Endothelial cell of umbilical vein (primary cell): Measurements from ENCODE around the gene TBC1D24. TPM values are rescaled to one million over a fixed set of nuclear protein-coding genes. Genes with fewer than 3 reads are reported as not detected.
A peak's percentile ranks its signal among the peaks of the same experiment; 100 is the strongest.

Experiments used
- Bru-seq: library from RNA; stranded (reverse); fragments of 400-500 nt; gene quantifications from one replicate; lab custom pipeline; 2021; lab: Mats Ljungman, UMichigan
- BruChase-seq, 2 experiments: library from RNA; stranded (reverse); fragments of 400-500 nt; gene quantifications; one replicate each; lab custom pipeline; 2021; lab: Mats Ljungman, UMichigan
- BruUV-seq: library from RNA; stranded (reverse); fragments of 400-500 nt; replicated peaks from 2 replicates; lab custom pipeline; 2021; lab: Mats Ljungman, UMichigan
- CTCF ChIA-PET: fragments of 300-600, 350-600 bp; sonication (Branson Sonifier 250); formaldehyde crosslinking; loops from one replicate; lab custom pipeline; 2021; ENCODE audit warnings: antibody characterized with exemption, inconsistent platforms; lab: Charles Lee
- POLR2A ChIA-PET: fragments of 300-600, 350-600 bp; sonication (Branson Sonifier 250); formaldehyde crosslinking; loops from one replicate; lab custom pipeline; 2021; ENCODE audit warnings: antibody characterized with exemption, inconsistent platforms; lab: Charles Lee
- DNase-seq: peaks from one replicate; pipeline ENCODE4 v3.0.0-alpha.2; 2011; ENCODE audit warnings: low read depth, low spot score
- FAIRE-seq: peaks from 2 replicates; lab custom pipeline; 2011; peaks lifted over from hg19 to GRCh38; lab: Jason Lieb, UNC
- H2AFZ ChIP-seq: 2 replicates; pipeline ENCODE4 v1.6.0; 2012; ENCODE audit warnings: low read depth, low read length, control low read depth, inconsistent platforms
- H3K27ac ChIP-seq: 2 replicates; pipeline ENCODE4 v1.5.1; 2011; ENCODE audit warnings: low read depth, mild to moderate bottlenecking, control low read depth, low read length, moderate library complexity; ENCODE audit not compliant: insufficient read depth
- H3K27me3 ChIP-seq, 2 experiments: 2 replicates each; pipeline versions ENCODE4 v1.6.0 to v1.6.1; 2011; ENCODE audit warnings: low read length in 2 of 2, mixed read lengths in 1 of 2; ENCODE audit not compliant: control insufficient read depth in 2 of 2, insufficient read depth in 2 of 2
- H3K36me3 ChIP-seq, 2 experiments: 2 replicates in 1 of 2; 3 replicates in 1 of 2; pipeline ENCODE4 v1.5.1; 2011; ENCODE audit warnings: low read length in 2 of 2, mild to moderate bottlenecking in 1 of 2, moderate library complexity in 1 of 2; ENCODE audit not compliant: control insufficient read depth in 2 of 2, insufficient read depth in 2 of 2; ENCODE audit errors: extremely low read depth in 1 of 2
- H3K4me1 ChIP-seq: 3 replicates; pipeline ENCODE4 v1.5.1; 2011; ENCODE audit warnings: mild to moderate bottlenecking, low read length; ENCODE audit not compliant: control insufficient read depth, insufficient read depth; ENCODE audit errors: extremely low read depth
- H3K4me2 ChIP-seq: 2 replicates; pipeline ENCODE4 v1.6.1; 2011; ENCODE audit warnings: low read length, control low read depth, mixed read lengths; ENCODE audit not compliant: insufficient read depth
- H3K4me3 ChIP-seq, 3 experiments: fragments of 200-600 bp in 1 of 3; sonication (generic), shearing (Covaris generic) in 1 of 3; replicated peaks in 1 of 3; 2 replicates each; pipeline ENCODE4 v1.5.1; 2011 to 2016; ENCODE audit warnings: control low read depth in 3 of 3, low read length in 3 of 3, mild to moderate bottlenecking in 2 of 3, inconsistent platforms in 1 of 3, low read depth in 1 of 3, moderate library complexity in 1 of 3; ENCODE audit not compliant: insufficient read depth in 1 of 3
- H3K79me2 ChIP-seq: 2 replicates; pipeline ENCODE4 v1.6.0; 2012; ENCODE audit warnings: low read length, inconsistent platforms; ENCODE audit not compliant: control insufficient read depth, insufficient read depth
- H3K9ac ChIP-seq: replicated peaks from 2 replicates; pipeline ENCODE3; 2011; ENCODE audit warnings: low read length, control low read depth; ENCODE audit not compliant: insufficient read depth; ENCODE audit errors: extremely low read depth
- H3K9me1 ChIP-seq: replicated peaks from 3 replicates; pipeline ENCODE4 v1.6.0; 2011; ENCODE audit warnings: mild to moderate bottlenecking, low read length; ENCODE audit not compliant: control insufficient read depth, insufficient read depth; ENCODE audit errors: extremely low read depth
- H3K9me3 ChIP-seq: replicated peaks from 2 replicates; pipeline ENCODE4 v1.5.1; 2012; ENCODE audit warnings: low read length, inconsistent platforms; ENCODE audit not compliant: control insufficient read depth, insufficient read depth
- H4K20me1 ChIP-seq: replicated peaks from 2 replicates; pipeline ENCODE3; 2011; ENCODE audit warnings: mild to moderate bottlenecking, low read length; ENCODE audit not compliant: control insufficient read depth, insufficient read depth; ENCODE audit errors: extremely low read depth
- CTCF ChIP-seq, 2 donors: IDR thresholded peaks; 1 replicate in 1 of 2; 2 replicates in 1 of 2; pipeline ENCODE4 v1.5.1; 2011; ENCODE audit warnings: low read length in 2 of 2, mild to moderate bottlenecking in 2 of 2, moderate library complexity in 2 of 2, control low read depth in 1 of 2, inconsistent platforms in 1 of 2, low read depth in 1 of 2; ENCODE audit not compliant: insufficient read depth in 1 of 2; ENCODE audit errors: extremely low read depth in 1 of 2
- EZH2 ChIP-seq: IDR thresholded peaks from 2 replicates; pipeline ENCODE4 v1.6.1; 2012; ENCODE audit warnings: borderline replicate concordance, low read depth, mild to moderate bottlenecking, moderate library complexity, low read length, inconsistent platforms; ENCODE audit not compliant: severe bottlenecking
- FOS ChIP-seq: IDR thresholded peaks from 2 replicates; pipeline ENCODE4 v1.6.1; 2011; ENCODE audit warnings: mild to moderate bottlenecking, low read length, moderate library complexity, borderline replicate concordance; ENCODE audit not compliant: insufficient read depth
- GATA2 ChIP-seq: IDR thresholded peaks from 2 replicates; pipeline ENCODE4 v1.7.0; 2011; ENCODE audit warnings: low read depth, mild to moderate bottlenecking, moderate library complexity, mixed read lengths, low read length; ENCODE audit not compliant: insufficient read length, insufficient read depth
- JUN ChIP-seq: IDR thresholded peaks from 2 replicates; pipeline ENCODE4 v1.6.1; 2011; ENCODE audit warnings: borderline replicate concordance, low read depth; ENCODE audit not compliant: insufficient read length, insufficient read depth
- POLR2A ChIP-seq: IDR thresholded peaks from 2 replicates; pipeline ENCODE4 v1.6.1; 2012; ENCODE audit warnings: low read depth, mild to moderate bottlenecking, control low read depth, low read length
- POLR2AphosphoS5 ChIP-seq: IDR thresholded peaks from 2 replicates; pipeline ENCODE4 v1.6.1; 2012; ENCODE audit warnings: low read depth, mild to moderate bottlenecking, control low read depth, low read length, moderate library complexity; ENCODE audit not compliant: insufficient read depth
- dilution Hi-C: fragments of 300-500 bp; cut with MboI; formaldehyde crosslinking; loops from one replicate; pipeline ENCODE4 v1.15.0; 2019; ENCODE audit warnings: low sequenced_read_pairs; ENCODE audit not compliant: extremely low pct_ligation_motif_present
- intact Hi-C: fragments of 100-400 bp; cut with micrococcal nuclease; formaldehyde crosslinking; loops from one replicate; pipeline ENCODE4 v1.10.0; 2022
- long read RNA-seq: library from polyadenylated mRNA; stranded (forward); transcript quantifications from one replicate; pipeline ENCODE4 v2.0.0, GENCODE V29; 2021
- polyA minus RNA-seq, 3 experiments: library from RNA; depleted of rRNA, polyadenylated mRNA; stranded (reverse); fragments of >200 nt; gene quantifications; 1 replicate in 1 of 3; 2 replicates in 2 of 3; pipeline ENCODE4 v1.2.3, GENCODE V29; 2011
- polyA plus RNA-seq, 4 experiments: library from polyadenylated mRNA; depleted of rRNA in 3 of 4; stranded (reverse) in 3 of 4; unstranded in 1 of 4; fragments of >200 nt; gene quantifications; 2 replicates each; pipeline versions ENCODE4 v1.2.1 to v1.2.3, GENCODE V29; 2011 to 2012; ENCODE audit warnings: missing spikeins in 1 of 4
- total RNA-seq: library from RNA; stranded (reverse); gene quantifications from 2 replicates; pipeline ENCODE4 v1.2.3, GENCODE V29; 2021

The TBC1D24 gene
- total RNA-seq (17.3 and 22.8 TPM in 2 replicates), polyA plus RNA-seq (8.1 and 10.6 TPM in 2 replicates), polyA minus RNA-seq (12.4 and 16.1 TPM in 2 replicates), Bru-seq, nascent RNA (percentile 44 among the genes with signal in this experiment), BruChase-seq, experiment 1, labeled RNA remaining after a 6-hour chase (percentile 76 among the genes with signal in this experiment), BruChase-seq, experiment 2, labeled RNA remaining after a 2-hour chase (percentile 61 among the genes with signal in this experiment)
- polyA plus RNA-seq (2011; cell fraction: cytosol; rRNA removed): 4.8 and 7.3 TPM in 2 replicates
- 16.4 and 18.5 TPM in 2 replicates for polyA plus RNA-seq (2011; cell fraction: nucleus; rRNA removed)
- 7.8 and 8.1 TPM in 2 replicates for polyA plus RNA-seq (2012)
- 8.8 TPM for polyA minus RNA-seq (2011; cell fraction: cytosol; rRNA and poly(A)+ RNA removed)
- 8.9 and 10.8 TPM in 2 replicates for polyA minus RNA-seq (2011; cell fraction: nucleus; rRNA and poly(A)+ RNA removed)
- long read RNA-seq, partial matches to known transcripts: 0 of 3 reads
- long read RNA-seq, other reads (novel, unspliced or antisense): 3 of 3 reads

- POLR2A ChIA-PET: no interaction called here
- intact Hi-C loops (loop anchor here (1.0 to 2.0 kb wide), 4 partner anchors 15 to 224 kb away; partner anchors contain the start of genes ABCA3, ECI1 and TEDC2), dilution Hi-C loops (no loop called here)
- H3K4me1 ChIP-seq: peaks cover 10% of the 10 kb centered on the region
- no peaks in the 10 kb centered on the region for H3K36me3 ChIP-seq
- no peak for TF ChIP-seq CTCF (IDR thresholded peaks at IDR 0.05; ENCODE audit: extremely low read depth in 1 of 2, insufficient read depth in 1 of 2, low read depth in 1 of 2, low read length in 2 of 2)
- TF ChIP-seq POLR2AphosphoS5: peak; percentile 75
- TF ChIP-seq GATA2: no peak
- no peak for TF ChIP-seq JUN
- no peak for TF ChIP-seq EZH2
- peak; percentile 92 for TF ChIP-seq POLR2A
- no peak for TF ChIP-seq FOS
- peak within 1 kb of the TSS; percentile 8 for H3K27ac ChIP-seq
- no peaks in the 10 kb centered on the region for H4K20me1 ChIP-seq
- H3K9ac ChIP-seq: peak within 1 kb of the TSS; percentile 53
- DNase-seq: peak; percentile 82
- peak within 1 kb of the TSS; percentile 90 for H3K4me2 ChIP-seq
- peak; percentile 85 for FAIRE-seq
- H3K27me3 ChIP-seq: peaks cover 11 to 19% of the 10 kb centered on the region in 2 experiments
- peaks cover 9% of the 10 kb centered on the region for H3K79me2 ChIP-seq
- no peaks in the 10 kb centered on the region for H3K9me1 ChIP-seq
- H3K9me3 ChIP-seq: no peaks in the 10 kb centered on the region
- peak within 1 kb of the TSS; percentile 83 for H2AFZ ChIP-seq
- CTCF ChIA-PET: interaction anchor here (0.6 to 2.8 kb wide), 6 partner anchors 12 to 178 kb away, joined by 3 to 10 read pairs (median 4); partner anchors contain the start of gene TEDC2
- peak within 1 kb of the TSS; percentile 33 to 72 (median 69) for H3K4me3 ChIP-seq
- BruUV-seq: no TSS peak
Measured at GRCh38 chr16:2474877-2475412, at the start of gene TBC1D24. Gene TBC1D24 (plus strand): TSS chr16:2475127. CDS start chr16:2496149, 21,022 bp downstream.
